IMR-90 (cell line): Measurements from ENCODE around the gene SLC25A12. TPM values are rescaled to one million over a fixed set of nuclear protein-coding genes. Genes with fewer than 3 reads are reported as not detected.

Source experiments
- ATAC-seq: fragments of 200-7000 bp; cut with Tn5 transposase; 2 replicates; pipeline ENCODE4 v1.9.1; 2020; ENCODE audit warnings: low read depth, mild to moderate bottlenecking, moderate library complexity
- BruUV-seq: library from RNA; stranded (reverse); fragments of 400-500 nt; replicated peaks from 2 replicates; lab custom pipeline; 2021; lab: Mats Ljungman, UMichigan
- CTCF ChIA-PET: fragments of 300-600 bp; formaldehyde crosslinking; extraction: SDS; loops from one replicate; lab custom pipeline; 2021; ENCODE audit warnings: antibody characterized with exemption; lab: Yijun Ruan, JAX
- POLR2A ChIA-PET: fragments of 300-600 bp; sonication (Branson Sonifier 250); formaldehyde crosslinking; loops from one replicate; lab custom pipeline; 2022; ENCODE audit warnings: antibody characterized with exemption; ENCODE audit not compliant: unreplicated experiment; lab: Charles Lee
- DNase-seq: peaks from one replicate; pipeline ENCODE4 v3.0.0; 2013
- H2AFZ ChIP-seq: replicated peaks from 2 replicates; pipeline ENCODE3; 2013; ENCODE audit warnings: low read length, mild to moderate bottlenecking; ENCODE audit not compliant: poor library complexity
- H2AK5ac ChIP-seq: 2 replicates; pipeline ENCODE4 v1.6.1; 2013; ENCODE audit warnings: low read depth, low read length, inconsistent platforms
- H2AK9ac ChIP-seq: replicated peaks from 2 replicates; pipeline ENCODE3; 2013; ENCODE audit warnings: mild to moderate bottlenecking, low read depth, low read length, moderate library complexity; ENCODE audit not compliant: poor library complexity
- H2BK120ac ChIP-seq: 2 replicates; pipeline ENCODE4 v1.6.1; 2013; ENCODE audit warnings: low read depth, low read length, inconsistent platforms
- H2BK15ac ChIP-seq: 3 replicates; pipeline ENCODE4 v1.6.1; 2013; ENCODE audit warnings: low read depth, low read length, inconsistent platforms
- H2BK20ac ChIP-seq: 2 replicates; pipeline ENCODE4 v1.6.1; 2013; ENCODE audit warnings: low read depth, mild to moderate bottlenecking, inconsistent platforms, low read length, moderate library complexity
- H2BK5ac ChIP-seq: 2 replicates; pipeline ENCODE4 v1.6.1; 2013; ENCODE audit warnings: mild to moderate bottlenecking, low read depth, low read length, inconsistent platforms; ENCODE audit not compliant: poor library complexity, severe bottlenecking
- H3K14ac ChIP-seq: replicated peaks from 2 replicates; pipeline ENCODE4 v1.6.1; 2013; ENCODE audit warnings: low read depth, low read length, inconsistent platforms
- H3K18ac ChIP-seq: 2 replicates; pipeline ENCODE4 v1.6.1; 2013; ENCODE audit warnings: low read depth, low read length, control low read depth
- H3K23ac ChIP-seq: 2 replicates; pipeline ENCODE4 v1.6.1; 2013; ENCODE audit warnings: low read depth, low read length, inconsistent platforms
- H3K27ac ChIP-seq: 2 replicates; pipeline ENCODE4 v1.5.1; 2013; ENCODE audit warnings: mild to moderate bottlenecking, control low read depth, low read length; ENCODE audit not compliant: insufficient read depth
- H3K27me3 ChIP-seq: 2 replicates; pipeline ENCODE4 v1.6.1; 2013; ENCODE audit warnings: low read length; ENCODE audit not compliant: control insufficient read depth, insufficient read depth
- H3K36me3 ChIP-seq: 2 replicates; pipeline ENCODE4 v1.6.1; 2013; ENCODE audit warnings: low read length, mixed read lengths; ENCODE audit not compliant: control insufficient read depth, insufficient read depth
- H3K4ac ChIP-seq: 2 replicates; pipeline ENCODE4 v1.6.1; 2013; ENCODE audit warnings: low read depth, low read length, inconsistent platforms
- H3K4me1 ChIP-seq: 2 replicates; pipeline ENCODE4 v1.6.1; 2013; ENCODE audit warnings: low read length, mixed read lengths; ENCODE audit not compliant: control insufficient read depth, insufficient read depth
- H3K4me2 ChIP-seq: 2 replicates; pipeline ENCODE4 v1.6.1; 2013; ENCODE audit warnings: low read depth, mild to moderate bottlenecking, control low read depth, low read length, moderate library complexity
- H3K4me3 ChIP-seq: 2 replicates; pipeline ENCODE4 v1.5.1; 2013; ENCODE audit warnings: low read depth, mild to moderate bottlenecking, control low read depth, low read length, moderate library complexity; ENCODE audit not compliant: insufficient read depth
- H3K56ac ChIP-seq: 2 replicates; pipeline ENCODE4 v1.6.1; 2013; ENCODE audit warnings: low read length, inconsistent platforms; ENCODE audit not compliant: insufficient read depth; ENCODE audit errors: extremely low read depth
- H3K79me1 ChIP-seq, 2 experiments: 2 replicates each; pipeline ENCODE4 v1.6.1; 2013; ENCODE audit warnings: low read length in 2 of 2, inconsistent platforms in 1 of 2, low read depth in 1 of 2
- H3K9ac ChIP-seq: 2 replicates; pipeline ENCODE4 v1.6.1; 2013; ENCODE audit warnings: low read depth, low read length, control low read depth
- H3K9me1 ChIP-seq: 2 replicates; pipeline ENCODE4 v1.6.1; 2013; ENCODE audit warnings: low read length, inconsistent platforms; ENCODE audit not compliant: insufficient read depth
- H3K9me3 ChIP-seq: 2 replicates; pipeline ENCODE4 v1.6.1; 2013; ENCODE audit warnings: low read length; ENCODE audit not compliant: control insufficient read depth, insufficient read depth
- H4K20me1 ChIP-seq: 2 replicates; pipeline ENCODE4 v1.6.1; 2013; ENCODE audit warnings: low read length, inconsistent platforms; ENCODE audit not compliant: insufficient read depth
- H4K5ac ChIP-seq: 2 replicates; pipeline ENCODE4 v1.6.1; 2013; ENCODE audit warnings: mild to moderate bottlenecking, low read depth, low read length, control low read depth
- H4K8ac ChIP-seq, 2 experiments: 2 replicates each; pipeline ENCODE4 v1.6.1; 2013; ENCODE audit warnings: low read depth in 2 of 2, low read length in 2 of 2, control low read depth in 1 of 2, inconsistent platforms in 1 of 2
- H4K91ac ChIP-seq: 2 replicates; pipeline ENCODE4 v1.6.1; 2013; ENCODE audit warnings: low read depth, low read length, inconsistent platforms; ENCODE audit not compliant: insufficient read depth
- BHLHE40 ChIP-seq: fragments of 150-350 bp; IDR thresholded peaks from 2 replicates; pipeline ENCODE4 v1.6.1; 2016; ENCODE audit warnings: mild to moderate bottlenecking, low read depth, low read length
- CEBPB ChIP-seq: IDR thresholded peaks from 2 replicates; pipeline ENCODE4 v1.6.1; 2012; ENCODE audit warnings: low read depth, low read length, improper control_type of control experiment
- CHD1 ChIP-seq: IDR thresholded peaks from 2 replicates; pipeline ENCODE4 v1.6.1; 2012; ENCODE audit warnings: low read depth, low read length, improper control_type of control experiment
- CTCF ChIP-seq: conservative IDR thresholded peaks from 2 replicates; pipeline ENCODE4 v1.5.1; 2012; ENCODE audit warnings: mild to moderate bottlenecking, low read depth, low read length, improper control_type of control experiment
- ELK1 ChIP-seq: fragments of 150-350 bp; IDR thresholded peaks from 2 replicates; pipeline ENCODE4 v1.6.1; 2016; ENCODE audit warnings: low read depth, mild to moderate bottlenecking, low read length, moderate library complexity, borderline replicate concordance
- FOS ChIP-seq: fragments of 150-350 bp; IDR thresholded peaks from 2 replicates; pipeline ENCODE4 v1.6.1; 2016; ENCODE audit warnings: low read depth, low read length
- MAFK ChIP-seq: IDR thresholded peaks from 2 replicates; pipeline ENCODE4 v1.6.1; 2012; ENCODE audit warnings: low read depth, low read length, improper control_type of control experiment
- MAZ ChIP-seq: IDR thresholded peaks from 2 replicates; pipeline ENCODE4 v1.6.1; 2012; ENCODE audit warnings: low read depth, mild to moderate bottlenecking, low read length, improper control_type of control experiment, moderate library complexity, borderline replicate concordance
- MXI1 ChIP-seq: IDR thresholded peaks from 2 replicates; pipeline ENCODE4 v1.6.1; 2012; ENCODE audit warnings: low read depth, mild to moderate bottlenecking, low read length, moderate library complexity, borderline replicate concordance
- NFE2L2 ChIP-seq: fragments of 150-350 bp; IDR thresholded peaks from 2 replicates; pipeline ENCODE4 v1.6.1; 2016; ENCODE audit warnings: low read depth, mild to moderate bottlenecking, low read length
- POLR2A ChIP-seq: IDR thresholded peaks from 2 replicates; pipeline ENCODE4 v1.6.1; 2012; ENCODE audit warnings: mild to moderate bottlenecking, low read depth, low read length
- RAD21 ChIP-seq: IDR thresholded peaks from 2 replicates; pipeline ENCODE4 v1.6.1; 2012; ENCODE audit warnings: low read length, improper control_type of control experiment
- RCOR1 ChIP-seq: IDR thresholded peaks from 2 replicates; pipeline ENCODE4 v1.6.1; 2012; ENCODE audit warnings: mild to moderate bottlenecking, low read length, improper control_type of control experiment; ENCODE audit not compliant: insufficient replicate concordance
- RFX5 ChIP-seq: IDR thresholded peaks from 2 replicates; pipeline ENCODE4 v1.8.0; 2012; ENCODE audit warnings: low read depth, mild to moderate bottlenecking, low read length, moderate library complexity
- SMC3 ChIP-seq: fragments of 150-350 bp; IDR thresholded peaks from 2 replicates; pipeline ENCODE4 v1.6.1; 2016; ENCODE audit warnings: low read depth, mild to moderate bottlenecking, antibody characterized with exemption, low read length, moderate library complexity
- USF2 ChIP-seq: fragments of 150-350 bp; IDR thresholded peaks from 2 replicates; pipeline ENCODE4 v1.6.1; 2017; ENCODE audit warnings: mild to moderate bottlenecking, antibody characterized with exemption, low read length, low read depth
- WGBS, 2 experiments: methylation state at CpG; one replicate each; pipeline versions ENCODE4 v1.1.5 to v1.1.7; 2013; ENCODE audit warnings: missing lambda C conversion rate in 2 of 2; ENCODE audit not compliant: insufficient read length in 1 of 2; ENCODE audit errors: extremely low coverage in 2 of 2; 5-methylcytosine and 5-hydroxymethylcytosine counted together
- dilution Hi-C: fragments of 300-500 bp; cut with HindIII; formaldehyde crosslinking; loops from one replicate; pipeline ENCODE4 v1.14.3; 2018; ENCODE audit warnings: low sequenced_read_pairs; ENCODE audit not compliant: unreplicated experiment
- in situ Hi-C: fragments of 300-500 bp; cut with MboI; formaldehyde crosslinking; loops from 3 replicates; pipeline ENCODE4 v1.14.3; 2019; ENCODE audit warnings: low sequenced_read_pairs, inconsistent platforms, mixed read lengths
- intact Hi-C: fragments of 100-400 bp; cut with micrococcal nuclease; formaldehyde crosslinking; loops from 2 replicates; pipeline ENCODE4 v1.10.0; 2022
- polyA plus RNA-seq, 3 experiments: library from polyadenylated mRNA; depleted of rRNA; stranded (reverse); fragments of >200 nt; gene quantifications; 2 replicates each; pipeline ENCODE4 v1.2.3, GENCODE V29; 2012; ENCODE audit warnings: low replicate concordance in 1 of 3
- total RNA-seq: library from RNA; depleted of rRNA; stranded (reverse); fragments of >200 nt; gene quantifications from 2 replicates; pipeline ENCODE4 v1.2.3, GENCODE V29; 2012

The SLC25A12 gene
- total and polyA plus RNA-seq, 2 of the 4 experiments (the other 2 are of a cell fraction), result 16.3 to 17.6 TPM

DNA sequence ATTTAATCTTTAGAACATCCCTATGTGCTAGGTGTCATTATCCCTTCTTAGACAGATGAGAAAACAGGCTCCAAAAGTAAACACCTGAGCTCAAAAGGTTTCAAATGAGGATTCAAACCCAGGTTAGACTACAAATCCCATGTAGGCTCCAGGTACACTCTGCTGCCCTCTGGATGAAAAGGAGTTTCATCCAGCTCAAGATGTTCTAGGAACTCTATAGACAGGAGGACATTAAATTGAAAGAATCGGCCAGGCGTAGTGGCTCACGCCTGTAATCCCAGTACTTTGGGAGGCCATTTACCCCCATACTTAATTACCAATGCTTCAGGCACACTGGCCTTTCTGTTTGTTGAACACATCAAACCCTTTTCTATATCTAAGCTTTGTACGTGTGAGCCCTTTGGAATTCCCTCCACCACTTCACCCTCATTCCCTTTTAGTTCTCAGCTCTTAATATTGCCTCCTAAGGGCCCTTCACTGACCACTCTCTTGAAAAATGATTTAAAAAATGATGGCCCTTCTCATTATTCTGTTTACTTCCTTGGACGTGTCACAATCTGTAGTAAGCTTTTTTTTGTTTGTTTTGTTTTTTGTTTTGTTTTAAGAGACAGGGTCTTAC is 10.7 kb downstream of the SLC25A12 start:
- POLR2A ChIA-PET, result no interaction called here
- Histone ChIP-seq H4K91ac (no peak overlapping the region), H3K36me3 (no peaks in the 10 kb centered on the region; the same call in 1 of the 2 replicates)

More for the DNA sequence above, 10.7 kb downstream of the SLC25A12 start:
- dilution Hi-C loops (no loop called here), intact Hi-C loops (no loop called here), in situ Hi-C loops (no loop called here)
- Histone ChIP-seq H2AK9ac (no peak overlapping the region), H3K23ac (no peak overlapping the region), H3K9ac (no peak overlapping the region), H4K5ac (no peak overlapping the region), H3K14ac (no peak overlapping the region), H3K9me3 (no peaks in the 10 kb centered on the region), H3K4me1 (peaks cover 2% of the 10 kb centered on the region; the same call in 1 of the 2 replicates), H3K56ac (no peak overlapping the region), H2AFZ (no peak overlapping the region), H3K4me2 (no peak overlapping the region), H3K27ac (no peak overlapping the region), H2AK5ac (no peak overlapping the region), H2BK20ac (no peak overlapping the region), H2BK5ac (no peak overlapping the region), H3K4me3 (no peak overlapping the region), H2BK15ac (no peak overlapping the region), H4K20me1 (peaks cover 3% of the 10 kb centered on the region; the same call in 1 of the 2 replicates), H3K27me3 (no peaks in the 10 kb centered on the region), H4K8ac (no peak overlapping the region), H3K9me1 (peaks cover 7% of the 10 kb centered on the region), H3K18ac (no peak overlapping the region), H3K4ac (no peak overlapping the region), H3K79me1 (peaks cover 4 to 15% of the 10 kb centered on the region in 2 experiments; a peak in 3 of 4 replicates), H2BK120ac (no peak overlapping the region)
- CTCF ChIA-PET, result no interaction called here
- 100% methylated on average over 1 of the region's 5 CpGs; no CpG with 5 or more reads in 1 of the 2 experiments for whole genome bisulfite sequencing, 2 experiments
- BruUV-seq, result no TSS peak
- ATAC-seq (no peak), DNase-seq (no peak)
- TF ChIP-seq ELK1 (no peak), RFX5 (no peak), USF2 (no peak), MAFK (no peak), RAD21 (no peak), FOS (no peak), CEBPB (no peak), MXI1 (no peak), NFE2L2 (no peak), CHD1 (no peak), SMC3 (no peak), MAZ (no peak), BHLHE40 (no peak), RCOR1 (no peak), POLR2A (no peak), CTCF (no peak)
